DOHH2 (cell line): ENCODE measurements around the gene PRKCQ.

Experiments
- H3F3A ChIP-seq: fragments of 200-600 bp; sonication (generic), shearing (Covaris generic); 2 replicates; pipeline ENCODE4 v1.6.0; 2016; ENCODE audit warnings: antibody characterized with exemption, mild to moderate bottlenecking; ENCODE audit not compliant: control insufficient read depth, insufficient read depth
- H3K27ac ChIP-seq: fragments of 200-600 bp; sonication (generic); 2 replicates; pipeline ENCODE4 v1.5.1; 2014; ENCODE audit warnings: low read depth, mild to moderate bottlenecking, low read length, moderate library complexity
- H3K27me3 ChIP-seq: fragments of 200-600 bp; sonication (generic); 2 replicates; pipeline ENCODE4 v1.6.1; 2014; ENCODE audit warnings: mild to moderate bottlenecking, low read length, mixed read lengths; ENCODE audit not compliant: control insufficient read depth
- H3K36me3 ChIP-seq: fragments of 200-600 bp; sonication (generic); 2 replicates; pipeline ENCODE4 v1.6.1; 2014; ENCODE audit warnings: mild to moderate bottlenecking, low read length, moderate library complexity, mixed read lengths; ENCODE audit not compliant: control insufficient read depth
- H3K4me1 ChIP-seq: fragments of 200-600 bp; sonication (generic); 2 replicates; pipeline ENCODE4 v1.6.1; 2014; ENCODE audit warnings: mild to moderate bottlenecking, low read length, mixed read lengths; ENCODE audit not compliant: control insufficient read depth
- H3K4me2 ChIP-seq: fragments of 200-600 bp; sonication (generic); 2 replicates; pipeline ENCODE4 v1.6.0; 2014; ENCODE audit warnings: mild to moderate bottlenecking, low read length, moderate library complexity
- H3K4me3 ChIP-seq: fragments of 200-600 bp; sonication (generic); 2 replicates; pipeline ENCODE4 v1.5.1; 2014; ENCODE audit warnings: mild to moderate bottlenecking, low read length, mixed read lengths
- H3K79me2 ChIP-seq: fragments of 200-600 bp; sonication (generic); 2 replicates; pipeline ENCODE4 v1.6.1; 2014; ENCODE audit warnings: mild to moderate bottlenecking, low read length, mixed read lengths; ENCODE audit not compliant: control insufficient read depth
- H3K9me2 ChIP-seq: fragments of 200-600 bp; sonication (generic); replicated peaks from 2 replicates; pipeline ENCODE4 v1.6.1; 2014; ENCODE audit warnings: mild to moderate bottlenecking, low read length, mixed read lengths; ENCODE audit not compliant: control insufficient read depth
- H3K9me3 ChIP-seq: fragments of 200-600 bp; sonication (generic); 2 replicates; pipeline ENCODE4 v1.6.1; 2014; ENCODE audit warnings: antibody characterized with exemption, low read length, mixed read lengths; ENCODE audit not compliant: control insufficient read depth, insufficient read depth
- H4K20me1 ChIP-seq: fragments of 200-600 bp; sonication (generic); 2 replicates; pipeline ENCODE4 v1.6.0; 2014; ENCODE audit warnings: low read depth, mild to moderate bottlenecking, antibody characterized with exemption, low read length, moderate library complexity; ENCODE audit not compliant: control insufficient read depth, insufficient read depth
- CTCF ChIP-seq: fragments of 200-600 bp; sonication (generic); IDR thresholded peaks from one replicate; pipeline ENCODE4 v1.5.1; 2014; ENCODE audit warnings: antibody characterized with exemption, mild to moderate bottlenecking, low read depth, low read length; ENCODE audit not compliant: poor library complexity, severe bottlenecking
- EZH2phosphoT487 ChIP-seq: fragments of 200-600 bp; sonication (generic); IDR thresholded peaks from 2 replicates; pipeline ENCODE4 v1.6.1; 2017; ENCODE audit warnings: borderline replicate concordance, mild to moderate bottlenecking, antibody characterized with exemption, low read length, moderate library complexity, mixed read lengths

Gene PRKCQ

GRCh38 chr10:6460861-6461409 is 119.1 kb downstream of the PRKCQ start:
- Histone ChIP-seq H3K9me2 (no peaks in the 10 kb centered on the region), H3K27me3 (peaks cover 2% of the 10 kb centered on the region; the same call in 1 of the 2 replicates), H3K36me3 (no peaks in the 10 kb centered on the region), H3K27ac (no peak overlapping the region), H3F3A (no peaks in the 10 kb centered on the region), H4K20me1 (no peaks in the 10 kb centered on the region), H3K9me3 (no peaks in the 10 kb centered on the region), H3K4me1 (no peaks in the 10 kb centered on the region), H3K4me3 (no peak overlapping the region), H3K79me2 (no peaks in the 10 kb centered on the region), H3K4me2 (no peak overlapping the region)
- TF ChIP-seq EZH2phosphoT487 (no peak), CTCF (no peak)

- Histone ChIP-seq H3K27me3 (no peaks in the 10 kb centered on the region), H4K20me1 (no peaks in the 10 kb centered on the region), H3K9me3 (no peaks in the 10 kb centered on the region), H3K79me2 (no peaks in the 10 kb centered on the region), H3K4me2 (no peak overlapping the region), H3K27ac (no peak overlapping the region), H3K4me1 (no peaks in the 10 kb centered on the region), H3K4me3 (no peak overlapping the region), H3K36me3 (no peaks in the 10 kb centered on the region), H3K9me2 (no peaks in the 10 kb centered on the region), H3F3A (no peaks in the 10 kb centered on the region)
- TF ChIP-seq EZH2phosphoT487 (no peak), CTCF (no peak)
Measured at GRCh38 chr10:6458814-6459213, 121.3 kb downstream of the PRKCQ start.

GRCh38 chr10:6457376-6457775 is 122.7 kb downstream of the PRKCQ start:
- Histone ChIP-seq H3K79me2 (no peaks in the 10 kb centered on the region), H3K9me3 (no peaks in the 10 kb centered on the region), H3K36me3 (no peaks in the 10 kb centered on the region), H3K27ac (no peak overlapping the region), H3K27me3 (no peaks in the 10 kb centered on the region), H3K4me3 (no peak overlapping the region), H3K9me2 (no peaks in the 10 kb centered on the region), H4K20me1 (no peaks in the 10 kb centered on the region), H3K4me2 (no peak overlapping the region), H3F3A (no peaks in the 10 kb centered on the region), H3K4me1 (no peaks in the 10 kb centered on the region)
- TF ChIP-seq EZH2phosphoT487 (no peak), CTCF (no peak)
